Measurements from ENCODE around the gene TPRG1. TPM values are rescaled to one million over a fixed set of nuclear protein-coding genes. Genes with fewer than 3 reads are reported as not detected.

TPRG1 gene
- total RNA-seq, 1 donor from 2014 or later, result 11.6 TPM

GRCh38 chr3:189272500-189273119 is 100.8 kb downstream of the TPRG1 start:
- no peak overlapping the region for H3K4me3 Mint-ChIP-seq
- H3K27ac Mint-ChIP-seq, result no peak overlapping the region

GRCh38 chr3:189273736-189274135 is 102.0 kb downstream of the TPRG1 start:
- peaks cover 33% of the 10 kb centered on the region for H3K27me3 Mint-ChIP-seq
- peaks cover 3% of the 10 kb centered on the region for H3K36me3 Mint-ChIP-seq
- H3K9me3 Mint-ChIP-seq, result no peaks in the 10 kb centered on the region
- peaks cover 5% of the 10 kb centered on the region for H3K4me1 Mint-ChIP-seq (ENCODE audit: unreplicated experiment)
- no peak for DNase-seq (ENCODE audit: extremely low spot score, unreplicated experiment)
- H3K27ac Mint-ChIP-seq, result no peak overlapping the region
- TF ChIP-seq CTCF (conservative IDR thresholded peaks at IDR 0.05), result no peak
- no peak overlapping the region for H3K4me3 Mint-ChIP-seq

More at GRCh38 chr3:189272500-189273119, 100.8 kb downstream of the TPRG1 start:
- peaks cover 30% of the 10 kb centered on the region for H3K27me3 Mint-ChIP-seq
- H3K36me3 Mint-ChIP-seq, result peaks cover 3% of the 10 kb centered on the region
- H3K4me1 Mint-ChIP-seq (ENCODE audit: unreplicated experiment), result peaks cover 5% of the 10 kb centered on the region
- peaks cover 3% of the 10 kb centered on the region for H3K9me3 Mint-ChIP-seq
- TF ChIP-seq CTCF (conservative IDR thresholded peaks at IDR 0.05), result peak; percentile 67
- no peak for DNase-seq (ENCODE audit: extremely low spot score, unreplicated experiment)

GRCh38 chr3:189275182-189275581 is 103.4 kb downstream of the TPRG1 start:
- no peaks in the 10 kb centered on the region for H3K9me3 Mint-ChIP-seq
- DNase-seq (ENCODE audit: extremely low spot score, unreplicated experiment), result no peak

GRCh38 chr3:189275852-189276251 is 104.1 kb downstream of the TPRG1 start:
- H3K4me3 Mint-ChIP-seq, result no peak overlapping the region
- H3K36me3 Mint-ChIP-seq, result peaks cover 3% of the 10 kb centered on the region
- H3K4me1 Mint-ChIP-seq (ENCODE audit: unreplicated experiment), result peaks cover 5% of the 10 kb centered on the region
- no peak for TF ChIP-seq CTCF (conservative IDR thresholded peaks at IDR 0.05)
- peaks cover 26% of the 10 kb centered on the region for H3K27me3 Mint-ChIP-seq
- H3K9me3 Mint-ChIP-seq, result no peaks in the 10 kb centered on the region
- DNase-seq (ENCODE audit: extremely low spot score, unreplicated experiment), result no peak
- no peak overlapping the region for H3K27ac Mint-ChIP-seq

More at GRCh38 chr3:189275182-189275581, 103.4 kb downstream of the TPRG1 start:
- H3K36me3 Mint-ChIP-seq, result peaks cover 3% of the 10 kb centered on the region
- no peak overlapping the region for H3K4me3 Mint-ChIP-seq
- H3K4me1 Mint-ChIP-seq (ENCODE audit: unreplicated experiment), result peaks cover 5% of the 10 kb centered on the region
- peaks cover 30% of the 10 kb centered on the region for H3K27me3 Mint-ChIP-seq
- H3K27ac Mint-ChIP-seq, result no peak overlapping the region
- no peak for TF ChIP-seq CTCF (conservative IDR thresholded peaks at IDR 0.05)

GRCh38 chr3:189276444-189277219 is 104.9 kb downstream of the TPRG1 start:
- DNase-seq (ENCODE audit: extremely low spot score, unreplicated experiment), result no peak
- Mint-ChIP-seq H3K4me3 (no peak overlapping the region), H3K27me3 (peaks cover 25% of the 10 kb centered on the region), H3K9me3 (no peaks in the 10 kb centered on the region), H3K36me3 (peaks cover 3% of the 10 kb centered on the region), H3K27ac (no peak overlapping the region), H3K4me1 (ENCODE audit: unreplicated experiment) (peaks cover 5% of the 10 kb centered on the region)
- TF ChIP-seq CTCF (conservative IDR thresholded peaks at IDR 0.05), result no peak
